Endothelial cell of umbilical vein (primary cell): ENCODE results near the gene IZUMO4.

Source experiments
- EZH2 ChIP-seq: IDR thresholded peaks from 2 replicates; pipeline ENCODE4 v1.6.1; 2012; ENCODE audit warnings: borderline replicate concordance, low read depth, mild to moderate bottlenecking, moderate library complexity, low read length, inconsistent platforms; ENCODE audit not compliant: severe bottlenecking
- FOS ChIP-seq: IDR thresholded peaks from 2 replicates; pipeline ENCODE4 v1.6.1; 2011; ENCODE audit warnings: mild to moderate bottlenecking, low read length, moderate library complexity, borderline replicate concordance; ENCODE audit not compliant: insufficient read depth
- JUN ChIP-seq: IDR thresholded peaks from 2 replicates; pipeline ENCODE4 v1.6.1; 2011; ENCODE audit warnings: borderline replicate concordance, low read depth; ENCODE audit not compliant: insufficient read length, insufficient read depth
- MYC ChIP-seq: IDR thresholded peaks from one replicate; pipeline ENCODE4 v1.6.1; 2011; ENCODE audit warnings: mild to moderate bottlenecking, low read depth, low read length
- POLR2A ChIP-seq: IDR thresholded peaks from 2 replicates; pipeline ENCODE4 v1.6.1; 2012; ENCODE audit warnings: low read depth, mild to moderate bottlenecking, control low read depth, low read length
- POLR2AphosphoS5 ChIP-seq: IDR thresholded peaks from 2 replicates; pipeline ENCODE4 v1.6.1; 2012; ENCODE audit warnings: low read depth, mild to moderate bottlenecking, control low read depth, low read length, moderate library complexity; ENCODE audit not compliant: insufficient read depth
- TF ChIP-seq, protein P1 (sequence below), 2 donors: IDR thresholded peaks; 1 replicate in 1 of 2; 2 replicates in 1 of 2; pipeline ENCODE4 v1.5.1; 2011; ENCODE audit warnings: low read length in 2 of 2, mild to moderate bottlenecking in 2 of 2, moderate library complexity in 2 of 2, control low read depth in 1 of 2, inconsistent platforms in 1 of 2, low read depth in 1 of 2; ENCODE audit not compliant: insufficient read depth in 1 of 2; ENCODE audit errors: extremely low read depth in 1 of 2
- TF ChIP-seq, protein P2 (sequence below): IDR thresholded peaks from 2 replicates; pipeline ENCODE4 v1.6.1; 2011; ENCODE audit not compliant: insufficient read depth, insufficient read length

DNA sequence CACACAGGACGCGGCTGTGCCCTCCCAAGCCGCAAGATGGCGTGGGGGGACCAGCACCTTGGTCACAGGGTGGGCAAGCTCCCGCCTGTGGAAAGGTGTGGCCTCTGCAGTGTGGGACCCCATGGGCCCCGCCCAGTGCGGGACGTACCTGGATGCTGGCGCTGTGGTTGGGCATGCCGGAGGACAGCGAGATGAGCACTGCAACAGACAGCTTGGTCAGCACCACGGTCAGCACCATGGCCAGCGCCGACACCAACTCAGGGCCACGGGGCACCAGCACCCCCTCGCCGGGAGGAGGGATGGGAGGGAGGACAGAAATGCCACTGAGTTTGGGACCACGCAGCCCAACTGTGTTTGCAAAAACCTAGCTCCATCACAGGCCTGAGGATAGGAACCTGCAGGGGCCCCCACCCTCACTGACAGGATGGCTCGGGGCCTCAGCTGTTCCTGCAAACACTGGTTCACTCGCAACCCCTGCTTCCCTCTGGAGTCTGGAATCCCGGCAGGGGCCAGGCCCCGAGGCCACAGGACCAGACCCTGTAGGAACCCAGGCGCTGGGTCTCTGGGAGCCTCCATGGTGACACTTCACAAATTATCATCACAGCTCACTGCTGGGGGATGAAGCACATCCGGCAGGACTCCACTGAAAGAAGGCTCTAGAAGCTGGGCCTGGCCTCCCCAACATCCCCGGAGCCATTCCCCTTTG lies 27.1 kb downstream of the IZUMO4 start:
- no peak for TF ChIP-seq POLR2A
- TF ChIP-seq, protein P1, sequence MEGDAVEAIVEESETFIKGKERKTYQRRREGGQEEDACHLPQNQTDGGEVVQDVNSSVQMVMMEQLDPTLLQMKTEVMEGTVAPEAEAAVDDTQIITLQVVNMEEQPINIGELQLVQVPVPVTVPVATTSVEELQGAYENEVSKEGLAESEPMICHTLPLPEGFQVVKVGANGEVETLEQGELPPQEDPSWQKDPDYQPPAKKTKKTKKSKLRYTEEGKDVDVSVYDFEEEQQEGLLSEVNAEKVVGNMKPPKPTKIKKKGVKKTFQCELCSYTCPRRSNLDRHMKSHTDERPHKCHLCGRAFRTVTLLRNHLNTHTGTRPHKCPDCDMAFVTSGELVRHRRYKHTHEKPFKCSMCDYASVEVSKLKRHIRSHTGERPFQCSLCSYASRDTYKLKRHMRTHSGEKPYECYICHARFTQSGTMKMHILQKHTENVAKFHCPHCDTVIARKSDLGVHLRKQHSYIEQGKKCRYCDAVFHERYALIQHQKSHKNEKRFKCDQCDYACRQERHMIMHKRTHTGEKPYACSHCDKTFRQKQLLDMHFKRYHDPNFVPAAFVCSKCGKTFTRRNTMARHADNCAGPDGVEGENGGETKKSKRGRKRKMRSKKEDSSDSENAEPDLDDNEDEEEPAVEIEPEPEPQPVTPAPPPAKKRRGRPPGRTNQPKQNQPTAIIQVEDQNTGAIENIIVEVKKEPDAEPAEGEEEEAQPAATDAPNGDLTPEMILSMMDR (IDR thresholded peaks at IDR 0.05; ENCODE audit: extremely low read depth in 1 of 2, insufficient read depth in 1 of 2, low read depth in 1 of 2, low read length in 2 of 2), result no peak
- TF ChIP-seq, protein P2, sequence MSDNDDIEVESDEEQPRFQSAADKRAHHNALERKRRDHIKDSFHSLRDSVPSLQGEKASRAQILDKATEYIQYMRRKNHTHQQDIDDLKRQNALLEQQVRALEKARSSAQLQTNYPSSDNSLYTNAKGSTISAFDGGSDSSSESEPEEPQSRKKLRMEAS, result no peak
- no peak for TF ChIP-seq EZH2
- TF ChIP-seq JUN, result no peak
- TF ChIP-seq POLR2AphosphoS5, result no peak
- TF ChIP-seq MYC, result no peak
- TF ChIP-seq FOS, result no peak
